Nephron progenitor cell (in vitro differentiated cells): ENCODE results near the gene ZSCAN2.
A peak's percentile ranks its signal among the peaks of the same experiment; 100 is the strongest.
"Not testable (repeated sequence)": the region's sequence is repeated elsewhere in the genome, so short reads cannot be mapped to it uniquely, and the experiment has no call there.

Experiments used
- DNase-seq: peaks from one replicate; pipeline ENCODE4 v3.0.0; 2021
- H3K27ac Mint-ChIP-seq: 2 replicates; pipeline ENCODE4 v1.8.0; 2021; ENCODE audit warnings: mild to moderate bottlenecking, moderate library complexity, mixed read lengths
- H3K27me3 Mint-ChIP-seq: 2 replicates; pipeline ENCODE4 v1.8.0; 2021; ENCODE audit warnings: mild to moderate bottlenecking, low read depth, mixed read lengths; ENCODE audit not compliant: poor library complexity
- H3K36me3 Mint-ChIP-seq: 2 replicates; pipeline ENCODE4 v1.8.0; 2021; ENCODE audit warnings: low read depth, mixed read lengths
- H3K4me1 Mint-ChIP-seq: 2 replicates; pipeline ENCODE4 v1.8.0; 2021; ENCODE audit warnings: mixed read lengths
- H3K4me3 Mint-ChIP-seq: 2 replicates; pipeline ENCODE4 v1.8.0; 2021; ENCODE audit warnings: mild to moderate bottlenecking, moderate library complexity, mixed read lengths
- H3K9me3 Mint-ChIP-seq: 2 replicates; pipeline ENCODE4 v1.8.0; 2021; ENCODE audit warnings: mild to moderate bottlenecking, moderate library complexity, mixed read lengths
- CTCF ChIP-seq: fragments of 200-600 bp; sonication (generic); IDR thresholded peaks from 2 replicates; pipeline ENCODE4 v1.5.0; 2021; ENCODE audit warnings: antibody characterized with exemption

The ZSCAN2 gene

GRCh38 chr15:84600687-84601554 is at the start of gene ZSCAN2:
Gene ZSCAN2, plus strand, starts transcription at chr15:84601009. Its CDS starts 2,919 bp downstream, at chr15:84603928.
- peaks cover 11% of the 10 kb centered on the region for H3K9me3 Mint-ChIP-seq
- DNase-seq = peak; percentile 97
- peaks cover 37% of the 10 kb centered on the region for H3K36me3 Mint-ChIP-seq
- peaks cover 47% of the 10 kb centered on the region for H3K4me1 Mint-ChIP-seq
- peaks cover 22% of the 10 kb centered on the region for H3K27me3 Mint-ChIP-seq
- peak within 1 kb of the TSS; percentile 96 for H3K4me3 Mint-ChIP-seq
- H3K27ac Mint-ChIP-seq = peak within 1 kb of the TSS; percentile 99
- TF ChIP-seq CTCF = no peak

- not testable (repeated sequence) for H3K4me1 Mint-ChIP-seq, H3K27me3 Mint-ChIP-seq, H3K9me3 Mint-ChIP-seq, H3K4me3 Mint-ChIP-seq, H3K27ac Mint-ChIP-seq, DNase-seq
- peaks cover 11% of the 10 kb centered on the region for H3K36me3 Mint-ChIP-seq
Measured at GRCh38 chr15:84551624-84552023, 49.2 kb upstream of the ZSCAN2 start.

- no peak overlapping the region for H3K4me3 Mint-ChIP-seq
- H3K27ac Mint-ChIP-seq = no peak overlapping the region
- peaks cover 10% of the 10 kb centered on the region for H3K36me3 Mint-ChIP-seq
- H3K4me1 Mint-ChIP-seq = peaks cover 6% of the 10 kb centered on the region
- peaks cover 6% of the 10 kb centered on the region for H3K9me3 Mint-ChIP-seq
- DNase-seq = no peak
- H3K27me3 Mint-ChIP-seq = peaks cover 3% of the 10 kb centered on the region
- no peak for TF ChIP-seq CTCF
Measured at GRCh38 chr15:84552896-84553295, 47.9 kb upstream of the ZSCAN2 start.

GRCh38 chr15:84556690-84557089 is 44.1 kb upstream of the ZSCAN2 start:
- H3K27ac Mint-ChIP-seq = not testable (repeated sequence)

GRCh38 chr15:84568021-84568420 is 32.8 kb upstream of the ZSCAN2 start:
- H3K4me3 Mint-ChIP-seq = peak overlapping the region; percentile 30
- H3K27me3 Mint-ChIP-seq = peaks cover 24% of the 10 kb centered on the region

More at GRCh38 chr15:84556690-84557089, 44.1 kb upstream of the ZSCAN2 start:
- not testable (repeated sequence) for H3K9me3 Mint-ChIP-seq, DNase-seq, H3K27me3 Mint-ChIP-seq, H3K36me3 Mint-ChIP-seq, H3K4me3 Mint-ChIP-seq
- peaks cover 10% of the 10 kb centered on the region for H3K4me1 Mint-ChIP-seq

GRCh38 chr15:84570164-84570735 is 30.6 kb upstream of the ZSCAN2 start:
- TF ChIP-seq CTCF = no peak
- no peaks in the 10 kb centered on the region for H3K9me3 Mint-ChIP-seq
- no peak for DNase-seq
- H3K36me3 Mint-ChIP-seq = no peaks in the 10 kb centered on the region
- H3K27ac Mint-ChIP-seq = no peak overlapping the region
- H3K4me1 Mint-ChIP-seq = peaks cover 21% of the 10 kb centered on the region
- H3K27me3 Mint-ChIP-seq = peaks cover 25% of the 10 kb centered on the region
- H3K4me3 Mint-ChIP-seq = peak overlapping the region; percentile 90

More at GRCh38 chr15:84568021-84568420, 32.8 kb upstream of the ZSCAN2 start:
- DNase-seq, H3K27ac Mint-ChIP-seq, H3K36me3 Mint-ChIP-seq, H3K9me3 Mint-ChIP-seq: not testable (repeated sequence)
- peaks cover 21% of the 10 kb centered on the region for H3K4me1 Mint-ChIP-seq

GRCh38 chr15:84572231-84572630 is 28.6 kb upstream of the ZSCAN2 start:
- peaks cover 21% of the 10 kb centered on the region for H3K4me1 Mint-ChIP-seq
- H3K9me3 Mint-ChIP-seq = no peaks in the 10 kb centered on the region
- H3K36me3 Mint-ChIP-seq = no peaks in the 10 kb centered on the region
- DNase-seq = no peak
- H3K4me3 Mint-ChIP-seq = no peak overlapping the region
- no peak for TF ChIP-seq CTCF
- peaks cover 30% of the 10 kb centered on the region for H3K27me3 Mint-ChIP-seq
- no peak overlapping the region for H3K27ac Mint-ChIP-seq
